Measurements from ENCODE around the gene SH3GL3.

Gene SH3GL3

DNA sequence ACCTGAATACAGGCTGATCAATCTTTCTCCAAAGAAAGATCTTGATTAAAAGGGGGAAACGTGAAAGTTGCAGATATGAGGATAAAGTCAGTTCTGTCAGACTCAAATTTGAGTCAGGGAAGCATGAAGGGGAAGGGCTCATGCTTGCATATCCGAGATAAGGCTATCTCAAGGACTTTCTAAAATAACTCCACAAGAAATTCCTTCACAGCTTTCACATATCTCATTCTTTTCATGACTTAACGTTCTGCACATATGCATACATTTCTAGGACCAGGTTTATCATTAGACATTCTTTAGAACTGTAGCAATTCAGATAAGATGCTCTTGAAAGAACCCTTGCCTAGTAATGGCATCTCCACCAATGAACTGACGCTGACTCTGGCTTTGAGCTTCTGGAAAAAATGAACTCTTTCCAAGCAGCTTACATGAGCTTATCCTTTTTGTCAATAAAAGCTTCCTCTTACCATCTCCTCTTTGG lies 15.9 kb downstream of the SH3GL3 start:
- DNase-seq (ENCODE audit: low spot score), result no peak

DNA sequence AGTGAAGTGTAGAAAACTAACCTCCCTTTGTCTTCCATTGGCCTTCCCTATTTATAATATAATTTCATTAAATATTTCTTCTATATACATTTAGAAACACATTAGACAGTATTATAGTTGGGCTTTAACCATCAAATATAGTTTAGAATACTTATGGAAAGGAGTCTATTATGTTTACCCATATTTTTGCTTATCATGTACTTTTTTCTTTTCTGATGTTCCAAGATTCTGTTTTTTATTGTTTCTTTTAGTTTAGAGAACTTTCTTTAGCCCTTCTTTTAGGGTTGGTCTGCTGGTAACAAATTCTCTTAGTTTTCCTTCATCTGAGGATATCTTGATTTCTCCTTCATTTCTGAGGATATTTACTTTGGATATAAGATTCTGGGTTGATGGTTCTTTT lies 23.7 kb downstream of the SH3GL3 start:
- DNase-seq (ENCODE audit: low spot score), result no peak

DNA sequence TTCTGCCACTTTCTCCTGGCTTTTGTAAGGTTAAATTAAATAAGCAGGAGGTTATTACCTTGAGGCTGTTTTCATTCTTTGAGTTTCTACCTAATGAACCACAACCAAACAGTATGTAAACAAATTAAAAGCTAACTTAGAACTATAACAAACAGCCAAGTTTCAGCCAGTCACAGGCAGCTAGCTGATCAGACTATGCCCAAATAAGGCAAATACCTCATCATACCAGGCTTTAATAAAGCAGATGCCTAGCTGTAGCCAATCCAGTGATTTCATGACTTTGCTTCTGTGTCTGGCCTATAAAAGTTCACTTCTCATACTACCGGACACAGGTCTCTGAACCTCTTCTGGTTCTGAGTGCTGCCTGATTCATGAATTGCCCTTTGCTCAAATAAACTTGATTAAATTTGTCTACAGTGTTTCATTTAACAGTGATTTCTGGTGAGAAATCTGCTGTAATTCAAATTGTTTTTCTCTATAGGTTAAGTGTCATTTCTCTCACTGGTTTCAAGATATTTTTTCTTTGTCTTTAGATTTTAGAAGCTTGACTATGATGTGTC lies 24.2 kb downstream of the SH3GL3 start:
- DNase-seq (ENCODE audit: low spot score), result no peak

DNA sequence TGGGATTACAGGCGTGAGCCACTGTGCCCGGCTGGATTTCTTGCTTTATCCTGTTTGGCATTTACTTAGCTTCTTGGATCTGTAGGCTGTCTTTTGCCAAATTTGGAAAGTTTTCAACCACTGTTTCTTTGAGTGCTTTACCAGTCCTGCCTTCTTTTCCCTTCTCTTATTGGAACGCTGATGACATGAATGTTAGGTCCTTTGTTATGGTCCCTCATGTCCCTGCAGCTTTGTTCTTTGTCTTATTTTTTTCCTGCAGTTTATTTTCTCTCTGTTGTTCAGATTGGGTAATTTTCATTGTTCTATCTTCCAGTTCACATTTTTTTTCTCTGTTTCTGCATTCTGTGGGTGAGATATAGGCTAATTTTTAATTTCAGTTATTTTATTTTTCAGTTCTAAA lies 25.0 kb downstream of the SH3GL3 start:
- DNase-seq (ENCODE audit: low spot score), result no peak

DNA sequence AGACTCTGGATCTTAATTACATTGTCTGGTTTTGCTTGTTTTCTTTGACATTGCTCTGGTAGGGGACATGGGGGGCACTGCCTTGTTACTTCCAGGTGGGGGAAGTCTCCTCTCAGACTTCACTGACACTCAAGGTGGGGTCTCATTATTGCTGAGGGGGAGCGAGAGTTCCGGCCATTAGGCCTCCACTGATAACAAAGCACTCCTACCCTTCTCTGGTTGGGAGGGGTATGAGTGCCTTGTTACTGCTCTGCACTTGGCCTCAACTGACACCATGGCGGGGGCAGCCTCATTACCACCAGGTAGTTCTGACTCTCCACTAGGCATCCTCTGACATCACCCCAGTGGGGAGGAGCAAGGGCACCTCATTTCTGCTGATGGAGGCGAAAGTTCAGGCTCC lies 25.7 kb downstream of the SH3GL3 start:
- DNase-seq (ENCODE audit: low spot score), result no peak

DNA sequence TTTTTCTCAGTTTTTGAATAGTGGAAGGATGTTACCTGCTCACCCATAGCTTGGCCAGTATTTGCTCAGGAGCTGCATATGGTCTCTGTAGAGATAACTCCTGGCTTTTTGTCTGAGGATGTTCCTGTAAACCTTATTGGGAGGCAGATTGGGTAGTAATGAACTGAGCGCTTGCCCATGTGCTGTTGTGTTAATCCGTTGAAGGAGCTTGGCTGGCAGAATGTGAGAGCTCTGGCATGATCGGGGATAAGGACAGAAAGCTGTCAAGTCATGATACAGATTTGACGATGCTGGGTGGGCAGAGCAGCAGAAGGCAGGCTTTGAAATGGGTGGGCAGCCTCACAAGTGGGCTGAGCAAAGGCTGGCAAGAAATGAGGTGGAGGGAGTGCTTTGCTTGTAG lies 27.4 kb downstream of the SH3GL3 start:
- DNase-seq (ENCODE audit: low spot score), result peak; percentile 43

DNA sequence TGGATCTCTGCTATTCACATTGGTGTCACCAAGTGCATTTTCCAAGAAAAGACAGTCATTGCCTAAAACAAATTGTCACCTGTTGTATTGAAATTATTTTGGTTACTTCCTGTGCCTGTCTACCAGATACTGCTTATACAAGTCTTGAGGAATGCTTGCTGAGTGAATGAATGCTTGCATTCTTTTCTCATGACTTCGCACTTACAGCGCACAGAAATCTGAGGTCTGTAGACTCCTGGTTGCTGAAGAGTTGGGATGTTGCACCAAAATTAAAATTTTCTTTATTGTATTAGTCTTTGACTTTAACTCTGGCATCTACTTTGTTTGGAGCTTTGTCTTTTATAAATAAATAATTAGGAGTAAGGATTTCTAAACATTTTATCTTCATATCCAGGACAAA lies 28.4 kb downstream of the SH3GL3 start:
- no peak for DNase-seq (ENCODE audit: low spot score)

DNA sequence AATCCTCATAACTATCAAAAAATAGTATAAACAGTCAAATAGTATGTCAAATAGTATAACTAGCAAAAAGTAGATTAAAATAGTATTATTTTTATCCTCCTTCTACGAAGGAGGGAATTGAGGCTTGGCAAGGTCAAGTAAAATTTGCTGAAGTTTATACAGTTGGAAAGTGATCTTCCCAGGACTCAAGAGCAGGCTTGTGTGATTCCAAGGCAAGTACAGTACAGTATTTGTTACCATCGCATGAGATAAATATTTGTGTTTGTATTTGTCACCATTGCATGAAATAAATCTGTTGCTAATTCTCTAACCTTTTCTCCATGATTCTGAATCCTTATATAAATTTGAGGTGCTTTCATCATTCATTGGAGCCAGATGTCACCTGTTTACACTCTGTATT lies 28.9 kb downstream of the SH3GL3 start:
- DNase-seq (ENCODE audit: low spot score), result no peak

DNA sequence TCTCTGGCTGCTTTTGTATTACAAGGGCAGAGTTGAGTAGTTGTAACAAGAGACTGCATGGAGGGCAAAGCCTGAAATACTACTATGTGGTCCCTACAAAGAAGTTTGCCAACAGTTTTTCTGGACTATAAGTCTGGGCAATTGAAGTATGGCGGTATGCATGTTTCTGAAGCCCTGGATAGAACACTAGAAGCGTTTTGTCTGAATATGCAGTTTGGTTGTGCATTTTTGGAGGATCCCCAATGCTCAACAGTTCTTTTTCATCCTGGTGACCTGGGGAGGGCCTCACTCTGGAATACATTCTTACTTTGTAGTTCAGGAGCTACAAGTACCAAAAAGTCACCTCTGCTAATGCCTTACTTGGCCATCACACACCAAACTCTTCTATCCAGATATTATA lies 29.6 kb downstream of the SH3GL3 start:
- no peak for DNase-seq (ENCODE audit: low spot score)

DNA sequence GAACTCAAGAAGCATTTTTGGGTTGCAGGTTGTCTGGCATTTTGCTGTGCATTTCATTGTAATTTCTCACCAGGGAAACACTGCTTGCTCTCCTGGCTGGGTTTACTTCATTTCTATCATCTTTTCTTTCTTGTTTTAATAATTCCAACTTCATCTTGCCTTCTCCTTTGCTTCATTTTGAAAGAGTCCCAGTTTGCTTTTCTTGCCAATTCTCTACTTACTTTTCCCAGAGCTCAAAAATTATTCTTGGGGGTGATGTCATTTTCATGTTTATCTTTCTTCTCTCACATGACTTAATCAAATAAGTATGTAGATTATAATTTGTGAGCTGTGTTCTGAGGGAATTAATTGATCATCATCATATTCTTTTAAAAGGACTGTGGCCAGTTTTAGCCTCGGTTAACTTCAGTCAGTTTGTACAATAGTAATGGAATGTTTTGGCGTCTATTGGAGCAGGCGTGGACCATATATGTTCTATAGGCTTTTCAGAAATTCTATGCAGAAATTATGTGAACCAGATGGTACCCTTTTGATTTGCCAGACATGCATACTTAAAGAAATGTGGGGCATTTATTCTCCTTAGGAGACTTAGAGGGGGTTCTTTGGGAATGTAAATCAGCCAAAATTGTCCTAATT lies 30.1 kb downstream of the SH3GL3 start:
- DNase-seq (ENCODE audit: low spot score), result no peak

DNA sequence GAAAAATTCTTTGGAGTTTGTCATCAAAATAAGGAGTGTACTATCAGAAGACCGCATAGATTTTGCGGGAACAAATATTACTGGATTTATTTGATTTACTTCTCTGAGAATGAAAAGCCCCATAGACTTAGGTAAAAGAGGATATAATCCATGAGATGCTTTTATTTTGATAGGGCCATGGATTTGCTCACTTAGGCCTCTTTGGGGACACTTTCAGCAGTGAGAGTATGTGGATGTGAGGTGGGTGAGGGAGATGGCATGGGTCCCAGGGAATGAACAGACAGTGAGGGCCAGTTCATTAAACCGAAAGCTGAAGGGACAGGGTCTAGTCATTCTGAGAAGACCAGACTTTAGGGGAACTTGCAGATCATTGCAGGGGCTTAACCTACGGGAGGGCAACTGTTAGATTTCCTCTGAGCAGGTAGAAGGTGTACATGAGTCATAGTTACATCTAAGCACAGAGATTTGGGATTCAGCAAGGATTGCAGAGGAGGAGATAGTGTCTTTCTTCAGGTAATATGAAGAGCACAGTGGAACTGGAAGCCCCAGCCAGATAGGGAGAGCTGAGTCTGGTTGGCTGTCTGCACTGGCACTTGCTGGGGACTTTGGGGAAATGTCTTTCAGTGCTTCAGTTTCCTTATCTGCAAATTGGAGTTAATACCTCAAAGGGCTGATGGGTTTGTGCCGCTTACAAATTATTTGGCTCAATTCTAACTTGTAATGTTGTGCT lies 30.8 kb downstream of the SH3GL3 start:
- DNase-seq (ENCODE audit: low spot score), result no peak

DNA sequence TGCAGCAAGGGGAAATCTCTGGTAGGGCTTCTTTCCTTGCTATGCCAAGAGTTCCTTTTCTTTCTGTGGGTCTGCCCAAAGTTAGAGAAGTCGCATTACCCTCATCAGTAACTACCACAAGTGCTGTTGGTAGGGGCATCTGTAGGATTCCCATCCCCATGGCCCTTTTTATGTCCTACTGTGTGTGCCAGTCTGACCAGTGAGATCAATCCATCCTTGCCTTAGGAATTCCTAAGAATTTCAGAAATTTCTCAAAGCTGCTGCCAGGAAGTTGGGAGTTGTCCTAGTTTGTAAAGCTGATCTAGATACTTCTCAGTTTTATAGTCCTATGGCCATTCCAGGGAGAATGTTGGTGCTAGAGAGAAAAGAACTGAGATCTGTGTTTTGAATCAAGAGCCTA lies 36.5 kb downstream of the SH3GL3 start:
- DNase-seq (ENCODE audit: low spot score), result no peak

DNA sequence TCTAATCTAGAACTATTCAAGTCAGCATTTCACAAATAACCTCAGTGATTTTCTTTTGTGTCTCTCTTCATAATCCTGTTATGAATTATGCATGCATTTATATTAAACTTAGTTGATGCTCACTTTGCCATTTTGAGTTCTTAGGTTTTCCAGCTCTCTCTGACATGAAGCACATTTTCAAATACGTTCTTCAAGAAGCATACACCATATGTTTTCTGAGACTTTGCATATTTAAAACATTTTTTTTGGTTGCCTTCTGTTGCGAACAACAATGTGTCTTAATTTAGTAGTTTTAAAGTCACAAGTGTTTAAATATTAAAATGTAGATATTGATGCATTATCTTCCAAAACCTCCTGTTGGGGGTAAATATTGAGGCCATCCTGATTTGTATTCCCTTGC lies 37.5 kb downstream of the SH3GL3 start:
- no peak for DNase-seq (ENCODE audit: low spot score)

DNA sequence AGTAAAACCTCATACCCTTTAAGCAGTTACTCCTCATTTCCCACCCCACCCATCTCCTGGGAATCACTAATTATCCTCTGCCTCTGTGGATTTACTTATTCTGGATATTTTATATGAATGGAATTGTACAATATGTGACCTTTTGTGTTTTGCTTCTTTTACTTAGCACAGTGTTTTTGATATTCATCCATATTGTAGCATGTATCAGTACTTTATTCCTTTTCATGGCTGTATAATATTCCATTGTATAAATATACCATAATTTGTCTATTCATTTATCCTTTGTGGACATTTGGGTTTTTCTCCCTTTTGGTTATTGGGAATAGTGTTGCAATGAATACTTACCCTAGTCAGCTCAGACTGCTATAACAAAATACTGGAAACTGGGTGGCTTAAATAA lies 39.2 kb downstream of the SH3GL3 start:
- DNase-seq (ENCODE audit: low spot score), result no peak

DNA sequence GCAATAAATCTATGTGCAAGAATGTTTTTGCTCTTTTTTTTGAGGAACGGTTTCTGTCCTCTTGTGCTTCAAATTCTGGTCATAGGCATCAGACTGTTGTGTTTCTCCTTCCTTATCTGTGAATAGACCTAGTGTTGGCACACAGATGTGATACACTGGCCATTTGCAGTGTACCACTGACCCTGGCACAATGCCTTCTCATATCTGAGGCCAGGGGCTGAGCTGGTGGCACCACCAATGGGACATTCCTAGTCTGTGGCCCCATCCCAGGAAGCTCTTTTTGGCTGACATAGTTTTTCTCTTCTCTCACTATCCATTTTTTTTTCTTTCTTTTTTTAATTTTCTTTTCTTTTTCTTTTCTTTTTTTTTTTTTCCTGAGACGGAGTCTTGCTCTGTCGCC lies 40.4 kb downstream of the SH3GL3 start:
- DNase-seq (ENCODE audit: low spot score), result no peak

DNA sequence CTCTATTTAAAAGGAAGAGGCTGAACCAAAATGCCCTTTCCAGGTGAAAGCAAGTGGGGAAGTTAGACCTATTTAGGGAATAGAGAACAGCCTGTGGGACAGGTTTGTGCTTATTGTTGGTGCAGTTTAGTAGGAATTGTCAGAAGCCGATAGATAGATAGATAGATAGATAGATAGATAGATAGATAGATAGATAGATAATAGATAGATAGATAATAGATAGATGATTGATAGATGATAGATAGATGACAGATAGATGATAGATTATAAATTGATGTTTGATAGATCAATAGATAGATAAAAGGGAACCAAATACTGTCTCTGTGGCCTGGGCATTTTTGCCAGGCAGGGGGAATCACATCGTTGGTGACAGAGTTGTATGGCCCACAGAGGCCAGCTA lies 42.5 kb downstream of the SH3GL3 start:
- no peak for DNase-seq (ENCODE audit: low spot score)

DNA sequence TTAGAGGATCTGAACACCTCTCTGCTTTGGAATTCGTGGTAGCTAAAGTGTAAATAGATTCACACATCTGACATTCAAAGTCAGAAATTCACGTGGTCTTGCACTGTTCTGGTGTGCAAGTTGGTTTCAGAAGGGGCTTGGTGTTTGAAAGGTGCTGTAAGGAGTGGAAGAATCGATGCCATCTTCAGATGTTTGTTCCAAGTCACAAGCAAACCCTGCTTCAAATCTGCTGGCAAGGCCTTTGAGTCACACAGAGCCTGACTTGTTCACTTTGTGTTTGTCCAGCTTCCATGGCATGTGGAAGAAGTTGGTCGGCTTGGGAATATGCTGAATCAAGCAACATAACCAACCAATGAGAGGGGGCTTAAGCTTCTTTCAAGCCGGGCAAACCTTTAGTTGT lies 44.3 kb downstream of the SH3GL3 start:
- no peak for DNase-seq (ENCODE audit: low spot score)

DNA sequence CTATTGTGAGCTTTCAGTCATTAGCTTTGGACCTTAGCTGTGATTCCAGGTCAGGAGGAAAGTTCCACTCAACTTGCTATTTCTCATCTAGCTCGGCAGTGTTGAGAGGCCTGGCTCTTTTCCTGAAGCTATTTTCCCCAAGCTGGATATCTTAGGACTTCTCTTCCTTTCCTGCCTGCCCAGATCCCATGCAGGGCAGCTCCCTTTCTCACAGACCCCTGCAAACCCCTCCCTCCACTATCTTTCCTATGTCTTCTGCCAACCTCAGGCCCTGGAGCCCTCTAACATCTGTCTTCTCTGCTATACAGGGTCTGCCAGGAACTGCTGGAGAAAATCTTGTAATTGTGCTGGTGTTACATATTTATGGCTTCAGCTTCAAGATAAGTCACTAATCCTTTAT lies 49.6 kb downstream of the SH3GL3 start:
- DNase-seq (ENCODE audit: low spot score), result no peak

DNA sequence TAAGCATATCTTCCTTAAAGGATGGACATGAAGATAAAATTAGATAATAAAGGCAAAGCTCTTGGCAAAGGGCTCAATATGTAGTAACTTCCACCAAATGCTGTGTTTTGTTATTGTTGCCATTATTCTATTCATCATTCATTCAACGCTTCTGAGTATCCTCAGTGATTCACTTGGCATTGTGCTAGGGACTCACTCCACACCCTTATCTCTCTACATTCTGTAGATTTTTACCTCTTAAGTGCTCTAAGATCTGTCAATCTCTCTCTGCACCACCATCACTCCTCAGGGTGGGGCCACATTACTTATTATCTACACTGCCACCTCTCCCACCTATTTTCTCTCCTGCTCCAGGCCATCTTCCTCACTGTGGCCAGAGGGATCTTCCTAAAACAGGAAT lies 51.2 kb downstream of the SH3GL3 start:
- DNase-seq (ENCODE audit: low spot score), result no peak

DNA sequence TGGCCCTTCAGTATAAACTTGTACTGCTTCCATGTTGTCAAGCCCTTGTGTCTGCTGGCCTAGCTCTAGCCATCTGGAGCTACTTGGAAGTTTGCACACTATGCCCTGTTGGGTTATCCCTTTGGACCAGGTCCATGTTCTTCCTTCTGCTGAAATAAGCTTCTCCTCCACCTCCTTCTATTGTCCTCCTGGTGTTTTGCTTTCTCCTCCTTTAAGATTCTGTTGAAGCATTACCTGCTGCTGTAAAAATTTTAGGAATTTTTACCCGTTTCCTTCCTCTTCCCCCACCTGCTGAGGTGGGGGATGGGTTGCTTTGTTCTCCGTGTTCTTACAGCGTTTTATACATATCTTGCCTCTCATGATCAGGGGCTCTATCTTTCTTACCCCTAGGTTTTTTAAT lies 51.7 kb downstream of the SH3GL3 start:
- no peak for DNase-seq (ENCODE audit: low spot score)

DNA sequence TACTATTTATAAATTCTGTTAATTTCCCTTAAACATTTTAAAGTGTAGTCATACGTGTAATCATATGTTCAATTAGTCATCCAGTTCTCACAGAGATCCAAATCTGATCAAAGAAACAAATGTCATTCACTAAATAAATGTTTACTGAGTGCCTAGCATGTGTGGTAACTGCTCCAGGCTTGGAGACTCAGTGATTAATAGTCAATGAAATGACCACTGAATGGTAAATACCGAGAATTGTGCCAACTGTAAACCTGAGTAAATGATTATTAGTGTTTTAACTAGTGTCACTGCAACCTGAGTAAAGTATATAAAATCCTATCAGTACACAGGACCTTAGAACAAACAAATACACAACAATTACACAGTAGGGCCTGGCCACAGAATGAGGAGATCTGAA lies 52.3 kb downstream of the SH3GL3 start:
- no peak for DNase-seq (ENCODE audit: low spot score)

DNA sequence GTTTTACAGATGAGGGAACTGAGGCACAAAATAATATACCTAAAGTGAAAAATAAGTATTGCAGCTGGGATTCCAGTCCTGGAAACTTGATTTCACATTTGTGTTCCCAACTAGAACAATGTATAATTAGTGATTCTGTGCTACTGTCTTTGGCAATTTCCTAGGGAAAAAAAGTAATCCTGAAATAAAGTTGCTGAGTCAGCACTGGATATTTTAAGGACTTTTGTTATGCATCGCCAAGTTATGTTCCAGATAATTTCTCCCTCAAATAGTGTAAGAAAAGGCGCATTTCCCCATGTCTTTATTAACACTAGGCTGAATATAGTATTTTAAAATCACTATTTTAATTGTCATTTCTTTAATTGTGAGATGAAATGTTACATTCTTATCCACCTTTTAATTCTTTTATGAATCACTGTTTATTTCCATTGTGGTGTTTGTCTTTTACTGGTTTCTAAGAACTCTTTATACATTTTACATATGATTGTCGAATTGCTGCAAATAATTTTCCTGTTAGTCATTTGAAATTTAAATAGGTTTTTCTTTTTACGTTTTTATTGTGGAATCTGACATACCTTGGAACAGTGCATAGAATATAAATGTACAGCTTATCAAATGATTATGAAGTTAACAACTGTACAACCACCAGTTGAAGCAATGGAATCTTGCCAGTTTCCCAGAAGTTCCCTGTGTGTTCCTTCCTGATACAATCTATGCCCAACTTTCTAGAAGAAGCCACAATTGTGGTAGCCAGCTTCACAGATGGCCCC lies 56.6 kb downstream of the SH3GL3 start:
- DNase-seq (ENCODE audit: low spot score), result no peak

DNA sequence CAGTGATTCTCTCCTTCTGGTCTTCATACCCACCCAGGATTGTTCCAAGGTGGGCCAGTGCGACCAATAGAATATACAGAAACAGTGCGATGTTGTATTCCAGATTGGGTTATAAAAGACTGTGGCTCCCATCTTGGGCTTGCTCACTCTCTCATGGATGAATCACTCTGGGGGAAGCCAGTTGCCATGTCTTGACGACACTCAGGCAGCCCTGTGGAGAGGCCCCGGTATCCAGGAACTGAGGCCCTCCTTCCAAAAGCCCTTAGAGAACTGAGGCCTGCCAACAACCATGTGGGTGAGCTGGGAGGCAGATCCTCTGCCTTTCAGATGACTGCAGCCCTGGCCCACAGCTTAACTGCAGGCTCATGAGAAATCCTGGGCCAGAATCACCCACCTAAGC lies 57.2 kb downstream of the SH3GL3 start:
- DNase-seq (ENCODE audit: low spot score), result no peak
